Measurements from ENCODE around the gene PAX5. TPM values are rescaled to one million over a fixed set of nuclear protein-coding genes. Genes with fewer than 3 reads are reported as not detected.

PAX5 gene
- total RNA-seq, 1 donor from 2014 or later: 1.3 TPM

GRCh38 chr9:36959681-36960574 lies 74.1 kb downstream of the PAX5 start:
- Mint-ChIP-seq H3K27me3 (ENCODE audit: unreplicated experiment) (peaks cover 10% of the 10 kb centered on the region), H3K4me3 (ENCODE audit: unreplicated experiment) (no peak overlapping the region), H3K27ac (ENCODE audit: unreplicated experiment) (no peak overlapping the region), H3K9me3 (ENCODE audit: unreplicated experiment) (no peaks in the 10 kb centered on the region), H3K36me3 (ENCODE audit: low read depth, unreplicated experiment) (no peaks in the 10 kb centered on the region), H3K4me1 (ENCODE audit: unreplicated experiment) (no peaks in the 10 kb centered on the region)
- no peak for TF ChIP-seq CTCF (IDR thresholded peaks at IDR 0.05; ENCODE audit: unreplicated experiment)
- no peak for DNase-seq (ENCODE audit: low spot score)

- Mint-ChIP-seq H3K36me3 (ENCODE audit: low read depth, unreplicated experiment) (no peaks in the 10 kb centered on the region), H3K4me1 (ENCODE audit: unreplicated experiment) (no peaks in the 10 kb centered on the region), H3K9me3 (ENCODE audit: unreplicated experiment) (no peaks in the 10 kb centered on the region), H3K27me3 (ENCODE audit: unreplicated experiment) (peaks cover 4% of the 10 kb centered on the region), H3K27ac (ENCODE audit: unreplicated experiment) (no peak overlapping the region), H3K4me3 (ENCODE audit: unreplicated experiment) (no peak overlapping the region)
- no peak for TF ChIP-seq CTCF (IDR thresholded peaks at IDR 0.05; ENCODE audit: unreplicated experiment)
- no peak for DNase-seq (ENCODE audit: low spot score)
These were observed 77.2 kb downstream of the PAX5 start for GRCh38 chr9:36956908-36957307.

- Mint-ChIP-seq H3K4me3 (ENCODE audit: unreplicated experiment) (no peak overlapping the region), H3K27ac (ENCODE audit: unreplicated experiment) (no peak overlapping the region), H3K4me1 (ENCODE audit: unreplicated experiment) (peaks cover 15% of the 10 kb centered on the region), H3K9me3 (ENCODE audit: unreplicated experiment) (no peaks in the 10 kb centered on the region), H3K36me3 (ENCODE audit: low read depth, unreplicated experiment) (no peaks in the 10 kb centered on the region), H3K27me3 (ENCODE audit: unreplicated experiment) (peaks cover 3% of the 10 kb centered on the region)
- no peak for TF ChIP-seq CTCF (IDR thresholded peaks at IDR 0.05; ENCODE audit: unreplicated experiment)
- no peak for DNase-seq (ENCODE audit: low spot score)
These were observed 83.7 kb downstream of the PAX5 start for GRCh38 chr9:36950389-36950788.

- no peak overlapping the region for H3K27ac Mint-ChIP-seq (ENCODE audit: unreplicated experiment)
- H3K27me3 Mint-ChIP-seq (ENCODE audit: unreplicated experiment): peaks cover 3% of the 10 kb centered on the region
- DNase-seq (ENCODE audit: low spot score): no peak
- H3K36me3 Mint-ChIP-seq (ENCODE audit: low read depth, unreplicated experiment): no peaks in the 10 kb centered on the region
- H3K4me1 Mint-ChIP-seq (ENCODE audit: unreplicated experiment): peaks cover 16% of the 10 kb centered on the region
- H3K4me3 Mint-ChIP-seq (ENCODE audit: unreplicated experiment): no peak overlapping the region
- H3K9me3 Mint-ChIP-seq (ENCODE audit: unreplicated experiment): no peaks in the 10 kb centered on the region
- TF ChIP-seq CTCF (IDR thresholded peaks at IDR 0.05; ENCODE audit: unreplicated experiment): no peak
These were observed 84.6 kb downstream of the PAX5 start for GRCh38 chr9:36949466-36949865.

GRCh38 chr9:36948051-36948450 lies 86.0 kb downstream of the PAX5 start:
- H3K27ac Mint-ChIP-seq (ENCODE audit: unreplicated experiment): no peak overlapping the region
- peaks cover 3% of the 10 kb centered on the region for H3K27me3 Mint-ChIP-seq (ENCODE audit: unreplicated experiment)
- no peak overlapping the region for H3K4me3 Mint-ChIP-seq (ENCODE audit: unreplicated experiment)
- H3K4me1 Mint-ChIP-seq (ENCODE audit: unreplicated experiment): peaks cover 19% of the 10 kb centered on the region
- no peak for DNase-seq (ENCODE audit: low spot score)
- TF ChIP-seq CTCF (IDR thresholded peaks at IDR 0.05; ENCODE audit: unreplicated experiment): no peak
- no peaks in the 10 kb centered on the region for H3K36me3 Mint-ChIP-seq (ENCODE audit: low read depth, unreplicated experiment)
- H3K9me3 Mint-ChIP-seq (ENCODE audit: unreplicated experiment): no peaks in the 10 kb centered on the region

All from endothelial cell (in vitro differentiated cells).